Stomach (tissue), 4 donors: ENCODE results near the gene SLC26A3.

Experiments
- EP300 ChIP-seq: sonication (generic); formaldehyde crosslinking; IDR thresholded peaks from one replicate; pipeline ENCODE4 v1.6.1; 2017; ENCODE audit warnings: antibody characterized with exemption
- POLR2A ChIP-seq, 4 donors: fragments of 450-650 bp; IDR thresholded peaks; one replicate each; pipeline ENCODE4 v1.6.1; 2016; ENCODE audit warnings: antibody characterized with exemption in 4 of 4, control low read depth in 2 of 4, mild to moderate bottlenecking in 1 of 4, moderate library complexity in 1 of 4
- POLR2AphosphoS5 ChIP-seq, 3 donors: sonication (generic); formaldehyde crosslinking; IDR thresholded peaks; one replicate each; pipeline ENCODE4 v1.6.1; 2016; ENCODE audit warnings: antibody characterized with exemption in 3 of 3
- TF ChIP-seq, protein P1 (sequence below), 7 experiments: fragments of 450-650 bp in 4 of 7; fragments of 200-600 bp in 3 of 7; sonication (generic) in 3 of 7; IDR thresholded peaks; one replicate each; pipeline ENCODE4 v1.5.1; 2016 to 2019; ENCODE audit warnings: antibody characterized with exemption in 7 of 7, control low read depth in 2 of 7, mild to moderate bottlenecking in 1 of 7

DNA sequence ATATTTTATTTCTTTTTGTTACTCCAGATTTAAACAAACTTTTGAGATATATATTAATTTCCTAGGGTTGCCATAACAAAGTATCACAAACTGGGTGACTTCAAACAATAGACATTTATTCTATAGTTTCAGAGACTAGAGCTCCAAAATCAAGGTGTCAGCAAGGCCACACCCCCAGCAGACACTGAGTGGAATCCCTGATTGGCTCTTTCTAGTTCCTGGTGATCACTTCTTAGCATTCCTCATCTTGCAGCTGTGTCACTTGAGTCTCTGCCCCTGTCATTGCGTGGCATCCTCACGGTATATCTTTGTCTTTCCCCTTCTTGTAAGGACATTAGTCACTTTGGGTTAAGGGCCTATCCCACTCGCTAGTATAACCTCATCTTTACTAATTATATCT lies 7.6 kb upstream of the SLC26A3 start:
- TF ChIP-seq POLR2A (IDR thresholded peaks at IDR 0.05), result no peak
- TF ChIP-seq, protein P1, sequence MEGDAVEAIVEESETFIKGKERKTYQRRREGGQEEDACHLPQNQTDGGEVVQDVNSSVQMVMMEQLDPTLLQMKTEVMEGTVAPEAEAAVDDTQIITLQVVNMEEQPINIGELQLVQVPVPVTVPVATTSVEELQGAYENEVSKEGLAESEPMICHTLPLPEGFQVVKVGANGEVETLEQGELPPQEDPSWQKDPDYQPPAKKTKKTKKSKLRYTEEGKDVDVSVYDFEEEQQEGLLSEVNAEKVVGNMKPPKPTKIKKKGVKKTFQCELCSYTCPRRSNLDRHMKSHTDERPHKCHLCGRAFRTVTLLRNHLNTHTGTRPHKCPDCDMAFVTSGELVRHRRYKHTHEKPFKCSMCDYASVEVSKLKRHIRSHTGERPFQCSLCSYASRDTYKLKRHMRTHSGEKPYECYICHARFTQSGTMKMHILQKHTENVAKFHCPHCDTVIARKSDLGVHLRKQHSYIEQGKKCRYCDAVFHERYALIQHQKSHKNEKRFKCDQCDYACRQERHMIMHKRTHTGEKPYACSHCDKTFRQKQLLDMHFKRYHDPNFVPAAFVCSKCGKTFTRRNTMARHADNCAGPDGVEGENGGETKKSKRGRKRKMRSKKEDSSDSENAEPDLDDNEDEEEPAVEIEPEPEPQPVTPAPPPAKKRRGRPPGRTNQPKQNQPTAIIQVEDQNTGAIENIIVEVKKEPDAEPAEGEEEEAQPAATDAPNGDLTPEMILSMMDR (IDR thresholded peaks at IDR 0.05), result no peak
- TF ChIP-seq POLR2AphosphoS5 (IDR thresholded peaks at IDR 0.05), result no peak
- TF ChIP-seq EP300, result no peak
